Skin epidermis (tissue), 12 donors: ENCODE measurements around the gene LPP.

Source experiments
- H3K27ac ChIP-seq, 21 experiments: fragments of 200-600 bp; sonication (generic) in 11 of 21; one replicate each; pipeline ENCODE4 v1.5.0; 2020; ENCODE audit warnings: mild to moderate bottlenecking in 3 of 21, inconsistent platforms in 2 of 21, moderate library complexity in 2 of 21
- H3K4me3 ChIP-seq, 7 experiments: fragments of 200-600 bp; sonication (generic) in 2 of 7; one replicate each; pipeline ENCODE4 v1.5.0; 2020; ENCODE audit warnings: inconsistent platforms in 2 of 7, mild to moderate bottlenecking in 2 of 7, moderate library complexity in 1 of 7

The LPP gene

DNA sequence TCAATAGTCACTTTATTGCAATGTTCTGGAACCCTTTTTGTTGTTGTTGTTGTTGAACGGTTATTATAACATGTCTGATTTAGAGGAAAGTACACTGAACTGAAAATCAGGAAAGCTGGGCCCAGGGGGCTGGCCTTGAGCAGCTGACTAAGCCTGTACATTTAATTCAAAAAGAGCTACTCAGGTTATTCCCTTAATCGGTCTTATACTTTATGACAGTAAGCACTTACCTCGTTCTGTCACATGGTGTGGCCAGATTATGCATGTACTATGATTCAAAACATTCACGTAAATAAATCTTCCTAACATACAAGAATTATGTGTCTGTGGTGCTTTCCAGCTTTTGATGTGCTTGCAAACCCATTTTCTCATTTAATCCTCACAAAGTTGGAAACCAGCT lies 635.3 kb downstream of the LPP start:
- Histone ChIP-seq H3K27ac (no peak overlapping the region), H3K4me3 (no peak overlapping the region)

DNA sequence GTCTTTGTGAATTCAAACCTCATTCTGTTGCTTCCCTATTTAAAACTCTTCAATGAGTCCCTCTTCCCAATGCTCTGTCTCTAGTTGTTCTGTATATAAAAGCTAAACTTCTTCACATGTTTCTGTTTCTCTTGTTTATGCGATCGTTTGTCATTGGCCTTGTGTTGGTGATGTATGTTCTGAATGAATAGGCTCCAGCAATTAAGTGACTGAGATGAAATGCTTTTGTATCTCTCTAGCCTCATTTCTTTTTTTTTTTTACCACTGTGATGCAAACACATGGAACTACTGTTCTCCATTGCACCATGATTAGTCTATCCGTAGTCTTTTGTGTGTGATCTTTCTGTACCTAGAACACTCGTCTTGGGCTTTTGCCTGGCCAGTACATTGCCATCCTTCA lies 637.4 kb downstream of the LPP start:
- Histone ChIP-seq H3K27ac (no peak overlapping the region), H3K4me3 (no peak overlapping the region)

DNA sequence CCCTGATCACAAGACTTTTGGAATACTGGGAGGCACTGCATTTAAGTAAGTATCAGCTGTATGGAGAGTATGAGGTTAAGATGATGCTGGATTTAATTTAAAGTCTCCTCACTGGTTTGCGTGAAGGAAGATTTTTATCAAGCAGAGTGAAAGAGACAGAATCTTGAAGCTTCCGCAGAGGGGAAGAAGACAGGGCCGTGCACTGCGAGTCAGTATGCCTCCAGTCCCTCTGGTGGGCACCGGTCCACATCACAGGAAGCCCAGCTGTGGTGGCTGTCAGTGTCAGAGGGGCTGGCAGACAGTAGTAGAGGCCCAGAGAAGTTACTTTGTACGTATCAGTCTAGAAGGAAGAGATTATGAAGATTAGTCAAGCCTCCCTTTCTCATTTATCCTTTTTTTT lies 638.8 kb downstream of the LPP start:
- Histone ChIP-seq H3K4me3 (no peak overlapping the region), H3K27ac (no peak overlapping the region)

DNA sequence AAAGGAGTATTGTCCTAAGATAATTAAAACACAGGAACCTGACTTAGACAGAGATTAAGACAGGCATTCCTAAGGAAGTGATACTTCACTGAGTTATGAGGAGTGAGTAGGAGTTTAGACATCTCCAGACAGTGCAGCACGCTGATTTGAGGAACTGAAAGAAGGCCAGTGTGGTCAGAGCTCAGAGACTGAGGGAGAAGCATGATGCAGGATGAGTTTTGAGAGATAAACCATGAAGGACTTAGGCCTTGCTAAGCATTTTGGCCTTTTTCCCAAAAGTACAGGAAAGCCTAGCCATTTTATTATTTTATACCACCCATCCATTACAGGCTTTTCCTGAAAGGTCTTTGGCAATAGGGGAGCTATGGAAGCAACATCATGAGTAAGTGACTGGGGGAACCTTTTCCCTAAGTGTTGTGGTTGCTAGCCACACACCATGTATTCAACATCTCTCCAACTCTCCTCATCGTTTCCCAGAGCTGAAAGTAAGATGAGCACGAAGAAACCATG lies 642.2 kb downstream of the LPP start:
- H3K27ac ChIP-seq: peak overlapping the region in 7 of 21 experiments; percentile 2 to 71 (median 30)
- no peak overlapping the region for H3K4me3 ChIP-seq

DNA sequence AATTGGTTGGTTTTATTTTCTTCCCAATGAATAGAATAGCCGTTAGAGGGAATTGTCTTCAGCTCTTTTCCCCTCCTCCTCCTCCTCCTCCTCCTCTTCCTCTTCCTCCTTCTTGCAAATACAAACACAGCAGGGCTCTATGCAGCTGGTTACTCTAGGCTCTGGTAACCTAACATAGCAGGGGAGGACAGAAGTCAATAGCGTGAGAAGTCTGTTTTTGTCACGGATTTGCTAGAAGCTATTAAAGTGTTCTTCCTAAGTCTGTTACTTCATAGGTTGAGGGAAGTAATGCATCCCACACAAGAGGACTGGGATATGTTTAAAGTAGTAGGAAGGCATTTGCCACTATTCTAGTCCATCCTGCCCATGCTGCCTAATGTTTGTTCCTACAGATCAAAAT lies 643.1 kb downstream of the LPP start:
- Histone ChIP-seq H3K4me3 (no peak overlapping the region), H3K27ac (peak overlapping the region in 5 of 21 experiments; percentile 10 to 56 (median 25))

DNA sequence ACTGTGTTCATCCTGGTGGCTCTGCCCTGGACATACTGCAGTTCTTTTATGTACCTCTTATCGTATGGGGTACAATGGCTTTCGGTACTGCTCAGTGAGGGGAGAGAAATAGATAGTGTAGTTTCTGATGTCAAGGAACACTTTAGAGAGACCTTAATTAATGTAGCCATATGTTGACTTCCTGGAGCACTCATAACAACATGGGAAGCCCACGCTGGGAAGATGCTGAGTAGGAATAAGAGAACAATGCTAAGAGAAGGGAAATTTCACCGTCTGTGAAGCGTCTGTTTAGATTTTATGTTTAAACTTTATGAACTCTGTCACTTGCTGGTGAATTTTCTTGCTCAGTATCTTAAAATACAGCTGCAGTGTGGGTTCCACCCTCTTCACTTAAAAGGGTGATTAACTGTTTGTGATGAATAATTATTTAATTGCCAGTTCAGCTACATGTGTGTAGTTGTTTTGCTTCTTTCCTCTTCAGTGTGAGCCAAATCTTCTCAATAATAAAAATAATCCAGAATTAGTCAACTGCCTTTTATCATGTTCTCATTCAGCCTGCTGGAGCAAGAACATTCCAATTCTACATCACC lies 644.7 kb downstream of the LPP start:
- Histone ChIP-seq H3K4me3 (no peak overlapping the region), H3K27ac (peak overlapping the region in 1 of 21 experiments; percentile 52)

DNA sequence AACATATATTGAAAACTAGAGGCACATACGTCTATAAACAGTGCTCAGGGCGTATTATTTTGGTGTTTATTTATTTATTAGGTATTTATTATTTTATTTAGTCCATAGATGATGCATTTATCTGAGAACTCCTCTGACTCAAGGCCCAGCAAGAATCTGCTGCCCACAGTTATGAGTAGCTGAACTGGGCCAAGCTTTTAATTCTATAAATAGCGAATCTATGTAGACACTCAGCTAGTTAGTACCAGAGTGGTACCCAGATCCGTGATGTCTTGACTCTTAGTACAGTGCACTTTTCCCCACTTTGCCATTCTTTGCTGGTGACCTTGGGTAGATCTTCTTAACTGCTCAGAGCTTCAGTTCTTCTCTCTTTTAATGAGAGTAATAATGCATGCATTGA lies 647.4 kb downstream of the LPP start:
- H3K4me3 ChIP-seq: no peak overlapping the region
- H3K27ac ChIP-seq: no peak overlapping the region

DNA sequence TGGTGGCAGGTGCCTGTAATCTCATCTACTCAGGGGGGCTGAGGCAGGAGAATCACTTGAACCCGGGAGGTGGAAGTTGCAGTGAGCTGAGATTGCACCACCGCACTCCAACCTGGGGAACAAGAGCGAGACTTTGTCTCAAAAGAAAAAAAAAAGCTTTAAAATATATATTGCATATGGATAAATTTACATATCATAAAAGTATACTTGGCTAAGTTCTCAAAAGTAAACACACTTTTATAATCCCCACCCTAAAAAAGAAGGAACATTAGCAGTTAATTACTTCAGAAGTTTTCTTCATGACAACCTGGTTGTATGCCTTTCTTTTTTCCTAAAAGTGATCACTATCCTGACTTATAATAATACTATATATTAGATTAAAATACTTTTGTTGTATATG lies 648.7 kb downstream of the LPP start:
- Histone ChIP-seq H3K4me3 (no peak overlapping the region), H3K27ac (no peak overlapping the region)

DNA sequence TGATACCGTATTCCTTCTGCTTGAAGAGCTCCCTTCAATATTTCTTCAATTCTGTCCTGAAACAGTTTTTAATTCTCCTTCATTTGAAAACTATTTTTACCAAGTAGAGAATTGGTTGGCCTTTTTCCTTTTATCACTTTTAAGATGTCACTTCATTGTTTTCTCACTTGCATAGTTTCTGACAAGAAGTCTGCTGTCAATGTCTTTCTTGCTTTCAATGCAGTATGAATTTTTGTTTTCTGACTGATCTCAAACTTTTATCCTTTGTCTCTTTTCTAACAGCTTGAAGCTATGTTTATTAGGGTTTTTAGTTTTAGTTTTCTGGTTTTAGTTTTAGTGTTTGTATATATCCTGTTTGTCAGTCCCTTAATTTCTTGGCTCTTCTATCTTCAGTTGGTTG lies 653.0 kb downstream of the LPP start:
- H3K4me3 ChIP-seq: no peak overlapping the region
- H3K27ac ChIP-seq: no peak overlapping the region

DNA sequence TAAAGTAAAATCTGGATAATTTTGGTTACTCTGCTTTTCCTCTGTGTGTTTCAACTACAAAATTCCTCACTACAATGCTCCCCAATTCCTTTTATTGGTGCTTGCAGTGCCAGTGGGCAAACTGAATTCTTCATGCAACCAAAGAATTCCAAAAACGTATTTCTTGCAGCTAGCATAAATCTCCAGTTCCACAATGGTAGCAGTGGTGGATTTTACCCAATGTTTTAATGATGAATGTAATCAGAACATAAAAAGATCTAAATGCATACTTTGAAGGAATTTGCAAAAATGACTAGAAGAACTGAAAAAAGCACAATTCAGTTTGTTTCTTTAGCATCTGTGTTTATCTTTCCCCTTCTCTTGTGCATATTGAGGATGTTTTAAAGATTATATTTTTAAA lies 658.2 kb downstream of the LPP start:
- Histone ChIP-seq H3K4me3 (no peak overlapping the region), H3K27ac (no peak overlapping the region)

DNA sequence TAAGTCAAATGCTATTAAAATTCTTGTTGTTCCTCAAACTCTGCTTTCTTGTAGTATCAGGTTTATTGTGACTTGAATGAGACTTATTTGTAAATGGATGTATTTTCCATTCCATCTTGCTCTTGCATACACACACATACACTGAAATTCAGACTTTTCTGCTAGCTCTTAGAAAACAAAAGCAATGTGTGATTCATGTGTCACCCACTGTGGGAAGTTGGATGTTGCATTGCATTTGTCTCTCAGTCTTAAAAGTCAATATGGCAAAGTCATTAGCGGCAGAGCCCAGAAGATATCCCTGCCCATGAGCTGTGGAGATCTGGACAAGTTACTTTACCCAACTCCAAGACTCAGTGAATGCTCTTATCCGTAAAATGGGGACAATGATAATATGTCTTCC lies 660.6 kb downstream of the LPP start:
- Histone ChIP-seq H3K4me3 (no peak overlapping the region), H3K27ac (no peak overlapping the region)

DNA sequence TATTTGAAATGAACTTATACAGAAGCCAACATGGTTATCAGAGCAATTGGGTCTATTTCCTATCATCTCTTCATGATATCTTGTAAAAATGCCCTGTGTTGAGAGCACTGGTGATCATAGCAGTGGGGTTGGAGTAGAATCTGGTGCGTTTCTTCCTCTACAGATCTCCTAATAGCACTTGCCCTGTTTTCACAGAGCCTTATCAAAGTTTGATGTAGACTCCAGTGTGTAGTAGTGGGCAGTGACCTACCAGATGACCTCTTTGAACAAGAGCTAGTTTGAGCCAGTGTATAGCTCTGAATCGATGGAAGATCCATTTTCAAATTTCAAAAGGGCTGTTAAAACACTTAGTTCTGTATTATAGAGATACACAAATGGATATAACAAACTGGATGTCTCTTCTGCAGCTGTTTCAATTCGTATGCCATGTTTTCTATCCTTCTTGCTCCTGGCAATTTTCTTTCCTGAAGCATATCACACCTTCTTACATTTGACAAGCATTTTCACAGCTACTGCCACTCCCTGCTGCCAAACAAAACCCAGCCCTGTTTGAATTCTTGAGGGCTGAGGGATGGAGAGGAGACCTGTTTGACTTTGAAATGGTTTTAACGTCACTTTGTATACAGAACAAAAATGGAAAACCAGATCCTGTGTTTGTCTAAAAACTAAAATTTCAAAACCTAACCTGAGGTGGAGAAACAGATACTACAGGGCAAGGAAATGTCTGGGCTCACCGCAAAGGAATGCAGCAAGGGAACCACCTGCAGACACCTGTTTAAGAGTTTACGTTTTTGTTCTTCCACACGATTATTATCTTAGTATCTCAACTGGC lies 663.4 kb downstream of the LPP start:
- no peak overlapping the region for H3K27ac ChIP-seq

DNA sequence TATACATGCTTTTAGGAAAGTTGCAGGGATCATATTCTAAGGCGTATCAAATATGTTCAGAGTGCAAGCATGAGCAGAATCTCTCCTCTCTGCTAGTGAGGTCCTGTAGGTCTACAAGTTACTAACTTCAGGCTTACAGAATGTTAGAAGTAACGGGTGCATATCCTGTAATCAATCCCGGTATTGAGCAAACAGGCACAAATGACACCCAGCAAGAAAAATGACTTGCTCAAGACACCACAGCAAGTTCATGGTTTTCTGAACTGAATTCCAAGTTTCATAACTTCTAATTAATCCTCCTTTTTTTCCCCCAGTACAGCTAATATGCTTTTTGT lies 663.9 kb downstream of the LPP start:
- Histone ChIP-seq H3K27ac (peak overlapping the region in 1 of 21 experiments; percentile 7), H3K4me3 (no peak overlapping the region)

More for the DNA sequence above, 663.4 kb downstream of the LPP start:
- no peak overlapping the region for H3K4me3 ChIP-seq

DNA sequence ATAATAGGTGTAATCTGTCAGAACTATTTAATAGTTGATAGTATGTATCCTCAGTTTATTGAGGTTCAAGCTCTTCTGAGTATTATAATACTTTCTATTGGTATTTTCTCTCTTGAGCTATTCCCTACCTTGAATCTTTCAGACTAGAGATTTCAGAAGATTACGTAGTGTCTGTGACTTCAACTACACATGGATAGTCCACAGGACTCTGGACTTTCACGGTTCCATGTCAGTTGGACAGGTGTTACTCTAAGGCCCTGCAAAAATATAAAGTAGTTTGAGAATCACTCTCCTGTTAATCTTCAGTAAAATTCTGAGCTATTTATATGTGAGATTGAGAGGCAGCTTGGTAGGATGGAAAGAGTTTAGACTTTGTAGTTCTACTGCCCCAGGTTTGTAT lies 664.3 kb downstream of the LPP start:
- Histone ChIP-seq H3K27ac (peak overlapping the region in 1 of 21 experiments; percentile 7), H3K4me3 (no peak overlapping the region)

DNA sequence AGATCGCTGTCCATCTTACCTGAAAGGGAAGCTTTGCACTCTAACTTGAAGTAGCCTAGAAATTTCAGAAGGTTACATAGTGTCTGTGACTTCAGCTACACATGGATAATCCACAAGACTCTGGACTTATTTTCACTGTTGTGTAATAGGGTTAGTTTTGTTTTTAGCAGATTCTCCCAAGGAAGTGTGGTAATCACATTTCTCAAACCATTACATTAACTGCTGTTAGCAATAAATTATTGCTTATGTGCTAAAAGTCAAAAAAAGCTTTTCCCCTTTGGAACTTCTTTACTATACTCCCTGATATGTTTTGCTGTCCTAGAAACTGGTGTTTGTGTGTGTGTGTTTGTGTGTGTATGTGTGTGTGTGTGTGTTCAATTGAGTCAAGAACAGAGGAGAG lies 666.0 kb downstream of the LPP start:
- H3K4me3 ChIP-seq: no peak overlapping the region
- peak overlapping the region in 4 of 21 experiments; percentile 3 to 47 (median 18) for H3K27ac ChIP-seq

DNA sequence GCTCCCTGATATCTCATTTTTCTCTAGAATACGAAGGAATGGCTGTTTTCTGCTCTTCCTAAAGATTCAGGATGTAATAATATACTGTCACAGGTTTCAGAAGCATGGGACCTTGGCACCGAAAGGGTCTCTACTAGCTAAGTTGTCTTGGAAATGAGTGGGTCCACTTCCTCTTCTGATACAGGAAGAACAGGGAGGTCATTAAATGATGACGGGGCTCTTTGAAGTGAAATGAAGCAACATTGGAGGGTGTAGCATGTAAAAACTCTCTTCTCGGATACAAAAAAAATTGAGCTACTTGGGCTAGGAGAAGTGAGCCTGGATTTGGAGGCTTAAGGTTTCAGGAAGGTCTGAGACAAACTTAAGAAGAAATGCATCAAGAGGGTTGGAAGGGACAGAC lies 668.0 kb downstream of the LPP start:
- Histone ChIP-seq H3K4me3 (no peak overlapping the region), H3K27ac (peak overlapping the region in 1 of 21 experiments; percentile 52)

DNA sequence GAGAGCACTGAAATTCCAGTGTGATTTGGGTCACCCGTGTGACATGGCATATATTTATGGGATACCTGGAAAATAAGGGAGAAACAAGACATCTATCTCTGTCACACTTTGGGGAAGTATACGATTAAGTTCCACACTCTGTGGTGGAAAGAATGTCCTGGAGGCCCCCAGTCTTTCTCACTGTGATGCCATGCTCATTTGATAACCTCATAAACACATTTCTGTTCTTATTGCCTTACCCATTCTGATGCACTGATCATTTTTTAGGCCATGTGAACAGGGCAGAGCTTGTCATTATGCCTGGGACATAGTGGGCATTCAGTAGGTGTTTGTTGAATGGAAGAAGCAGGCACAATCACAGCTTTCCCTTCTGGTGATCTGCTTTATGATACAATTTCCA lies 668.5 kb downstream of the LPP start:
- Histone ChIP-seq H3K4me3 (no peak overlapping the region), H3K27ac (peak overlapping the region in 2 of 21 experiments; percentile 23 to 52)

DNA sequence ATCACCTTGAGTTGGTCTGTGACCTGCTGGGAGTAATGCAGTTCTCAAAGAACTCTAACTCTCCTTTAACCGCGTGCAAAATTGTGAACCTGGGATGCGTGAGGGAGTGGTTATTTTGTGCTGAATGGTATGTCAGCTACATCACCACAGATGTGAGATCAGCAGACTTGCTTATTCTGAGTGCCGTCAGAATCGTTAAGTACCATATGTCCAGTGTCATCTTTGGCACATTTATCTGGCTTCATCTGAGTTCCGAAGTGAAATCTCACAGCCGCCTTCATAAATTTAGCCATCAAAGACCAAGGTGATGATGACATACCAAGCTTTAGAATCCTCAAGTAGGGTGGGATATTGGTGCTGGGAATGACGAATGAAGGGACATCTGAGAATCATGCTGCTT lies 670.6 kb downstream of the LPP start:
- Histone ChIP-seq H3K4me3 (no peak overlapping the region), H3K27ac (no peak overlapping the region)

DNA sequence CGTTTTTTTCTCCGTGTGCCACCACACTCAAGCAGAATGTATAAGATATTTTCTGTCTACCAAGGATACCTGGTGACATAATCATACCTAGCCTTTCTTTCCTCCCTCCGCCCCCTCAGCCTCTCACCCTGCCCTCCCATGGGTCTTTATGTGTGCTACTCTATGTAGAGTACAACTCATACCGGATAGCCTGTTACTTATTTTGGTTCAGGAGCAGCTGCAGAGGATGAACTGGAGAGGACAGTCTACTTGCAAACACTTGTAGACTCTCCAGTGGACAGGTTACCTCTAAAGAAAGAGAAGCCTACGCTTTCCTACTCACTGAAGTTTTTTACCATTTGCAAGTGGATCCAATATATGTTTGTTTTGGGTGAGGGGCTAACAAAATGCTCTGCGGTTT lies 671.9 kb downstream of the LPP start:
- no peak overlapping the region for H3K4me3 ChIP-seq
- H3K27ac ChIP-seq: no peak overlapping the region

DNA sequence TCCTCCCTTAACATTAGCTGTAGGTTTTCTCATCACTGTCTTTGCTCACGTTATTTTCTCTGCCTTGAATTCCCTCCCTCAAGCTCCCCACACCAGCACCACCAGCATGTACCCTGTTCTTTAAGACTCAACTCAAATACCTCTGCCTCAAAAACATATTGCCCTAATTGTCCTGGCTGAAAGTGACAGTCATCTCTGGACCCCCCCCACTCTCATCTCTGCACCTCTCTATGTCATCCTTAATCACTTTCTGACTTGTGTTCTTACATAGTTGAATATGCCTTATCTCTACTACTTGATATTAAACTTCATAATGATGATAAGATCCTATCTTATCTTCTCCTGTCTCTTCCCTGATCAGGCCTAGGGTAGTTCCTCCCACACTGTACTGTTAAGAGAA lies 672.6 kb downstream of the LPP start:
- Histone ChIP-seq H3K27ac (no peak overlapping the region), H3K4me3 (no peak overlapping the region)

DNA sequence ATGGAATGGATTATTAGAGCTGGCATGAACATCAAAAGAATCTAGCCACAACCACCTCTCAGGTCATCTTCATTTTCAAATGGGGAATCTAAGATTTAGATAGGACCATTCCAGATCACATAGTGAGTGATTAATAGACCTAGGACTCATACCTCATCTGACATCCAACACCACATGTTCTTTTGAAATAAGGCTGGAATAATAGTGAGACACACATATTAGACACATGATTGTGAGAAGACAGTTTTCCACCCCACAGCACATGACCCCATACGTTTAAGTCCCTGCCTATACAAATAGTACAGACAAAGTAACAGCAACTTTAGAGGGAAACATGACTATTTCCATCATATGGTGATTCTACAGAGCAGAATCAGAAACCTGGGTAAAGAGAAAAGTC lies 673.1 kb downstream of the LPP start:
- Histone ChIP-seq H3K4me3 (no peak overlapping the region), H3K27ac (no peak overlapping the region)
